Epithelial cell of proximal tubule (primary cell): ENCODE measurements around the gene SAPCD1. TPM values are rescaled to one million over a fixed set of nuclear protein-coding genes. Genes with fewer than 3 reads are reported as not detected.

Source experiments
- DNase-seq: peaks from one replicate; pipeline ENCODE4 v3.0.0-alpha.2; 2011; ENCODE audit warnings: low read depth
- H3K4me3 ChIP-seq: 2 replicates; pipeline ENCODE4 v1.5.1; 2011; ENCODE audit warnings: low read depth, mild to moderate bottlenecking, low read length
- total RNA-seq: library from RNA; depleted of rRNA; stranded (reverse); fragments of >200 nt; gene quantifications from 2 replicates; pipeline ENCODE4 v1.2.3, GENCODE V29; 2015
- TF ChIP-seq, protein P1 (sequence below): conservative IDR thresholded peaks from 2 replicates; pipeline ENCODE4 v1.5.1; 2012; ENCODE audit warnings: low read depth, mild to moderate bottlenecking, low read length

SAPCD1 gene
- total RNA-seq, 1 donor from 2014 or later = 4.4 TPM

- no peak for DNase-seq
- TF ChIP-seq, protein P1, sequence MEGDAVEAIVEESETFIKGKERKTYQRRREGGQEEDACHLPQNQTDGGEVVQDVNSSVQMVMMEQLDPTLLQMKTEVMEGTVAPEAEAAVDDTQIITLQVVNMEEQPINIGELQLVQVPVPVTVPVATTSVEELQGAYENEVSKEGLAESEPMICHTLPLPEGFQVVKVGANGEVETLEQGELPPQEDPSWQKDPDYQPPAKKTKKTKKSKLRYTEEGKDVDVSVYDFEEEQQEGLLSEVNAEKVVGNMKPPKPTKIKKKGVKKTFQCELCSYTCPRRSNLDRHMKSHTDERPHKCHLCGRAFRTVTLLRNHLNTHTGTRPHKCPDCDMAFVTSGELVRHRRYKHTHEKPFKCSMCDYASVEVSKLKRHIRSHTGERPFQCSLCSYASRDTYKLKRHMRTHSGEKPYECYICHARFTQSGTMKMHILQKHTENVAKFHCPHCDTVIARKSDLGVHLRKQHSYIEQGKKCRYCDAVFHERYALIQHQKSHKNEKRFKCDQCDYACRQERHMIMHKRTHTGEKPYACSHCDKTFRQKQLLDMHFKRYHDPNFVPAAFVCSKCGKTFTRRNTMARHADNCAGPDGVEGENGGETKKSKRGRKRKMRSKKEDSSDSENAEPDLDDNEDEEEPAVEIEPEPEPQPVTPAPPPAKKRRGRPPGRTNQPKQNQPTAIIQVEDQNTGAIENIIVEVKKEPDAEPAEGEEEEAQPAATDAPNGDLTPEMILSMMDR = no peak
These were observed 3.1 kb downstream of the SAPCD1 start for GRCh38 chr6:31765559-31765909.

GRCh38 chr6:31765910-31766794 lies 3.7 kb downstream of the SAPCD1 start:
- TF ChIP-seq, protein P1 = no peak
- DNase-seq = no peak
- peak overlapping the region; percentile 27 for H3K4me3 ChIP-seq

More at GRCh38 chr6:31765559-31765909, 3.1 kb downstream of the SAPCD1 start:
- no peak overlapping the region for H3K4me3 ChIP-seq

GRCh38 chr6:31767096-31767645 lies 4.7 kb downstream of the SAPCD1 start:
- H3K4me3 ChIP-seq = no peak overlapping the region
- DNase-seq = no peak
- TF ChIP-seq, protein P1 = no peak

DNA sequence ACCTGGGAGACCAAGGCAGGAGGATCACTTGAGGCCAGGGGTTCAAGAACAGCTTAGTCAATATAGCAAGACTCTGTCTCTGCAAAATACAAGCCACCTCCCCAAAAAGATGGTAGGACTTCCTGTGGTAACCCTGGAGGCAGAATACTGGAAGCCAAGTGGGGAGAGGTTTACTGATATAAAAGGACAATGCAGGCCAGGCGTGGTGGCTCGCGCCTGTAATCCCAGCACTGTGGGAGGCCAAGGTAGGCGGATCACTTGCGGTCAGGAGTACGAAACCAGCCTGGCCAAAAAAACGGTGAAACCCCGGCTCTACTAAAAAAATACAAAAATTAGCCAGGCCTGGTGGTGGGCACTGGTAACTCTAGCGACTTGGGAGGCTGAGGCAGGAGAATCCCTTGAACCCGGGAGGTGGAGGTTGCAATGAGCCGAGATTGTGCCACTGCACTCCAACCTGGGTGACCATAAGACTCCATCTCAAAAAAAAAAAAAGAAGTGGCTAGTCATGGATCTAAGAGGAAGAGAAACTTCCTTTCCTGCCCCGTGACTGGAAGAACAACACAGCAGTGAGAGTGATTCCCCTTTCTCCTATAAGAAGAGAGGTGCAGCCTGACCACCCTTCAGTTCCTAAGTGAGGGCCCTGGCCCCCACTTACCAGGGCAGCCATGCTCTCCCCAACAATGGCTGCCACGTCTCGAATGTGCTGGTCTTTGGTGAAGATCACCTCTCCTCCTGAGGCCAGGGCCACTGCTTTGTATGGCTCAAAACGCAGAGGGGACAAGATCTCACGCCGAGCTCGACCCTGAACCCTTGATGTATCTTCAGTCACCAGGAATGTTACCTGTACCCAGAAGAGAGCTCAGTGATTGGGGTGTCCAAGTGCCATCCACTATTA lies 6.2 kb downstream of the SAPCD1 start:
- TF ChIP-seq, protein P1 = no peak
- H3K4me3 ChIP-seq = no peak overlapping the region
- DNase-seq = no peak

GRCh38 chr6:31769684-31770371 lies 7.4 kb downstream of the SAPCD1 start:
- TF ChIP-seq, protein P1 = peak; percentile 91
- no peak overlapping the region for H3K4me3 ChIP-seq
- no peak for DNase-seq

- TF ChIP-seq, protein P1 = no peak
- H3K4me3 ChIP-seq = no peak overlapping the region
- DNase-seq = no peak
These were observed 8.4 kb downstream of the SAPCD1 start for GRCh38 chr6:31770860-31771259.
